Vagina (tissue), 2 donors: Measurements from ENCODE around the gene LLCFC1. TPM values are rescaled to one million over a fixed set of nuclear protein-coding genes. Genes with fewer than 3 reads are reported as not detected.
A peak's percentile ranks its signal among the peaks of the same experiment; 100 is the strongest.

Source experiments
- DNase-seq, 2 donors: peaks; one replicate each; pipeline ENCODE4 v3.0.0-alpha.2; 2017; ENCODE audit errors: extremely low spot score in 2 of 2
- H3K27ac ChIP-seq: fragments of 200-600 bp; sonication (generic); one replicate; pipeline ENCODE4 v1.5.1; 2019
- H3K27me3 ChIP-seq: fragments of 200-600 bp; sonication (generic); one replicate; pipeline ENCODE4 v1.5.1; 2019
- H3K36me3 ChIP-seq, 2 donors: fragments of 200-600 bp; sonication (generic); one replicate each; pipeline ENCODE4 v1.5.1; 2017 to 2019
- H3K4me1 ChIP-seq: fragments of 200-600 bp; sonication (generic); one replicate; pipeline ENCODE4 v1.5.1; 2019
- H3K4me3 ChIP-seq, 2 donors: fragments of 200-600 bp; sonication (generic); 1 replicate in 1 of 2; 2 replicates in 1 of 2; pipeline ENCODE4 v1.5.1; 2016 to 2019
- H3K9me3 ChIP-seq: fragments of 200-600 bp; sonication (generic); one replicate; pipeline ENCODE4 v1.5.1; 2019
- POLR2A ChIP-seq, 2 donors: fragments of 450-650 bp; IDR thresholded peaks; one replicate each; pipeline ENCODE4 v1.6.1; 2017; ENCODE audit warnings: antibody characterized with exemption in 2 of 2, mild to moderate bottlenecking in 2 of 2, moderate library complexity in 2 of 2
- POLR2AphosphoS5 ChIP-seq, 2 donors: sonication (generic); formaldehyde crosslinking; IDR thresholded peaks; one replicate each; pipeline ENCODE4 v1.9.0; 2017; ENCODE audit warnings: antibody characterized with exemption in 2 of 2, mild to moderate bottlenecking in 2 of 2, low read depth in 1 of 2; ENCODE audit not compliant: insufficient read depth in 1 of 2
- intact Hi-C: fragments of 100-400 bp; cut with DNase I; formaldehyde crosslinking; loops from one replicate; pipeline ENCODE4 v1.15.1; 2023
- total RNA-seq: library from RNA; depleted of rRNA; stranded (reverse); fragments of >200 nt; gene quantifications from one replicate; pipeline ENCODE4 v1.2.3, GENCODE V29; 2016
- TF ChIP-seq, protein P1 (sequence below), 3 experiments: fragments of 450-650 bp in 2 of 3; fragments of 200-600 bp in 1 of 3; sonication (generic) in 1 of 3; IDR thresholded peaks; one replicate each; pipeline ENCODE4 v1.5.1; 2017 to 2019; ENCODE audit warnings: antibody characterized with exemption in 3 of 3, mild to moderate bottlenecking in 2 of 3, moderate library complexity in 2 of 3

LLCFC1 gene
- total RNA-seq, 1 donor from 2014 or later, result not detected

DNA sequence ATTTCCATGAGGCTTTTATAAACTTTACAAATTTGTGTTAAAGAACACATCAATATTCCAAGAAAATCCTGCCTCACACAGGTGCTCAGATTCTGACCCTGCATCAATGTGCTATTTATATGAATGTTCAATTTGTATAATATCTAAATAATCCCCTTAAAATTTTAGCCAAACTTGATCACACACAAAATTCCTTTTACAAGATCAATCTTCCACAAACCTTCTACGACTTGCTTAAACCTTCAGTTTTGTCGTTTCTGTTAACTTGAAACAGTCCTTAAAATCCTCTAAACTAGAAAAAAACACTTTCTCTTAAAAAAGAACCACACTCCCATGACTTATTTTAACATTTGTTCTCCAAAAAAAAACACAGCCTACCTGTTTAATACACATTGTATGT lies 33.5 kb upstream of the LLCFC1 start:
- Histone ChIP-seq H3K4me1 (no peaks in the 10 kb centered on the region), H3K27me3 (no peaks in the 10 kb centered on the region), H3K4me3 (no peak overlapping the region), H3K36me3 (no peaks in the 10 kb centered on the region), H3K27ac (no peak overlapping the region), H3K9me3 (no peaks in the 10 kb centered on the region)
- no peak for DNase-seq
- TF ChIP-seq POLR2A (IDR thresholded peaks at IDR 0.05), result no peak
- TF ChIP-seq POLR2AphosphoS5 (IDR thresholded peaks at IDR 0.05; ENCODE audit: insufficient read depth in 1 of 2, low read depth in 1 of 2), result no peak
- TF ChIP-seq, protein P1, sequence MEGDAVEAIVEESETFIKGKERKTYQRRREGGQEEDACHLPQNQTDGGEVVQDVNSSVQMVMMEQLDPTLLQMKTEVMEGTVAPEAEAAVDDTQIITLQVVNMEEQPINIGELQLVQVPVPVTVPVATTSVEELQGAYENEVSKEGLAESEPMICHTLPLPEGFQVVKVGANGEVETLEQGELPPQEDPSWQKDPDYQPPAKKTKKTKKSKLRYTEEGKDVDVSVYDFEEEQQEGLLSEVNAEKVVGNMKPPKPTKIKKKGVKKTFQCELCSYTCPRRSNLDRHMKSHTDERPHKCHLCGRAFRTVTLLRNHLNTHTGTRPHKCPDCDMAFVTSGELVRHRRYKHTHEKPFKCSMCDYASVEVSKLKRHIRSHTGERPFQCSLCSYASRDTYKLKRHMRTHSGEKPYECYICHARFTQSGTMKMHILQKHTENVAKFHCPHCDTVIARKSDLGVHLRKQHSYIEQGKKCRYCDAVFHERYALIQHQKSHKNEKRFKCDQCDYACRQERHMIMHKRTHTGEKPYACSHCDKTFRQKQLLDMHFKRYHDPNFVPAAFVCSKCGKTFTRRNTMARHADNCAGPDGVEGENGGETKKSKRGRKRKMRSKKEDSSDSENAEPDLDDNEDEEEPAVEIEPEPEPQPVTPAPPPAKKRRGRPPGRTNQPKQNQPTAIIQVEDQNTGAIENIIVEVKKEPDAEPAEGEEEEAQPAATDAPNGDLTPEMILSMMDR (IDR thresholded peaks at IDR 0.05), result no peak
- intact Hi-C loops, result no loop called here

GRCh38 chr7:142906643-142907042 lies 32.6 kb upstream of the LLCFC1 start:
- Histone ChIP-seq H3K4me3 (no peak overlapping the region), H3K9me3 (no peaks in the 10 kb centered on the region), H3K36me3 (no peaks in the 10 kb centered on the region), H3K27me3 (no peaks in the 10 kb centered on the region), H3K27ac (no peak overlapping the region), H3K4me1 (no peaks in the 10 kb centered on the region)
- intact Hi-C loops, result no loop called here
- peak in 1 of 2 donors; percentile 62 for DNase-seq
- no peak for TF ChIP-seq POLR2AphosphoS5 (IDR thresholded peaks at IDR 0.05; ENCODE audit: insufficient read depth in 1 of 2, low read depth in 1 of 2)
- TF ChIP-seq POLR2A (IDR thresholded peaks at IDR 0.05), result no peak
- TF ChIP-seq, protein P1 (IDR thresholded peaks at IDR 0.05), result no peak

DNA sequence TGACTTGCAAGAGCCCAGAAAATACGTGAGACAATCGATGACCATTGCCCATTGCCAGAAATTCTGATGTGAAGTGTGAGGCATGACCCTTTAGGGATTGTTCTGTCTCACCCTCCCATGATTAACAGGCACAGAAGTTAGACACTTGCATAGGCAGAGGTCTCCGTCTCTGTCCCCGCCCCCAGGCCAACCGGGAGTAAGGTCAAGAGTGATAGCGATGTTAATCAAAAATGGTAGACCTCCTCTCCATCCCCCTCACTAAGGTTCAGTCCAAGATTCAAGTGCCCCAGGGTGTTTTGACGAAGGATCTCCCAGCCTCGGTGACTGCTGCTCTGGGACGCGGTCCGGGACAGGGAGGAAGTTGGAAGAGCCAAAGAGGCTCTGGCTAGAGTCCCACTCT lies 31.0 kb upstream of the LLCFC1 start:
- Histone ChIP-seq H3K9me3 (no peaks in the 10 kb centered on the region), H3K27ac (no peak overlapping the region), H3K4me3 (no peak overlapping the region), H3K4me1 (no peaks in the 10 kb centered on the region), H3K27me3 (no peaks in the 10 kb centered on the region), H3K36me3 (no peaks in the 10 kb centered on the region)
- intact Hi-C loops, result no loop called here
- TF ChIP-seq, protein P1 (IDR thresholded peaks at IDR 0.05), result no peak
- no peak for TF ChIP-seq POLR2AphosphoS5 (IDR thresholded peaks at IDR 0.05; ENCODE audit: insufficient read depth in 1 of 2, low read depth in 1 of 2)
- TF ChIP-seq POLR2A (IDR thresholded peaks at IDR 0.05), result no peak
- DNase-seq, result peak; percentile 47 to 55

GRCh38 chr7:142908921-142909890 lies 30.1 kb upstream of the LLCFC1 start:
- Histone ChIP-seq H3K27ac (no peak overlapping the region), H3K4me1 (no peaks in the 10 kb centered on the region), H3K27me3 (no peaks in the 10 kb centered on the region), H3K36me3 (no peaks in the 10 kb centered on the region), H3K9me3 (no peaks in the 10 kb centered on the region), H3K4me3 (no peak overlapping the region)
- peak; percentile 74 to 82 for DNase-seq
- TF ChIP-seq POLR2AphosphoS5 (IDR thresholded peaks at IDR 0.05; ENCODE audit: insufficient read depth in 1 of 2, low read depth in 1 of 2) (no peak), POLR2A (IDR thresholded peaks at IDR 0.05) (no peak)
- TF ChIP-seq, protein P1 (IDR thresholded peaks at IDR 0.05), result no peak
- intact Hi-C loops, result no loop called here

DNA sequence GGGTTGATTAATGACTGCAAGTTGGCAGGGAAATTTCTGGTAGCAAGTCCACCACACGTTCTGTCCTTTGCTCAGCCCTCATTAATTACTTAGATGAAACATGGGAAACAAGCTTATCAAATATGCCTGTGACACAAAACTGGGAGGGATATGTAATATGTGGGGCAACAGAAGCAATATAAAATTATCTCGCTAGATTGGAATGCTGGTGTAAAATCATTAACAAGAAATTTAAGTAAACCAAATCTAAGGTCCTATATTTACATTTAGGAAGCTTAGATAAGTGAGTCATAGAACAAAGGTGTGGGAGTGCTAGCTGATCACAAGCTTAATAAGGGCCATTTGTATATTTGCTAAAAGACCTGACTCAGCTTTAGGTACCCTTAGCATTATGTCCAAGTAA lies 29.3 kb upstream of the LLCFC1 start:
- Histone ChIP-seq H3K9me3 (no peaks in the 10 kb centered on the region), H3K36me3 (no peaks in the 10 kb centered on the region), H3K4me3 (no peak overlapping the region), H3K4me1 (no peaks in the 10 kb centered on the region), H3K27ac (no peak overlapping the region), H3K27me3 (no peaks in the 10 kb centered on the region)
- intact Hi-C loops, result no loop called here
- DNase-seq, result no peak
- TF ChIP-seq, protein P1 (IDR thresholded peaks at IDR 0.05), result no peak
- no peak for TF ChIP-seq POLR2A (IDR thresholded peaks at IDR 0.05)
- TF ChIP-seq POLR2AphosphoS5 (IDR thresholded peaks at IDR 0.05; ENCODE audit: insufficient read depth in 1 of 2, low read depth in 1 of 2), result no peak
